ENCODE measurements around the gene RARB. TPM values are rescaled to one million over a fixed set of nuclear protein-coding genes. Genes with fewer than 3 reads are reported as not detected.

The RARB gene
- total RNA-seq, 2 experiments from 2014 or later: not detected

GRCh38 chr3:25556447-25556846 is 128.4 kb downstream of the RARB start:
- no peak overlapping the region for H3K4me3 Mint-ChIP-seq
- DNase-seq: no peak
- H3K27ac Mint-ChIP-seq: no peak overlapping the region
- no peaks in the 10 kb centered on the region for H3K9me3 Mint-ChIP-seq
- H3K4me1 Mint-ChIP-seq (ENCODE audit: low read depth): no peaks in the 10 kb centered on the region
- TF ChIP-seq CTCF (IDR thresholded peaks at IDR 0.05): no peak
- CTCF ChIA-PET: interaction anchor here (1.2 kb wide), 1 partner anchor 434 kb away, joined by 3 read pairs; no protein-coding TSS in a partner anchor
- no peaks in the 10 kb centered on the region for H3K27me3 Mint-ChIP-seq
- POLR2A ChIA-PET: no interaction called here
- no peak for ATAC-seq
- H3K36me3 Mint-ChIP-seq (ENCODE audit: low read depth): no peaks in the 10 kb centered on the region
- intact Hi-C loops (cut with micrococcal nuclease): no loop called here

- H3K27me3 Mint-ChIP-seq: no peaks in the 10 kb centered on the region
- intact Hi-C loops (cut with micrococcal nuclease): no loop called here
- no peak for ATAC-seq
- H3K36me3 Mint-ChIP-seq (ENCODE audit: low read depth): no peaks in the 10 kb centered on the region
- no peak for DNase-seq
- no peaks in the 10 kb centered on the region for H3K4me1 Mint-ChIP-seq (ENCODE audit: low read depth)
- CTCF ChIA-PET: no interaction called here
- no peaks in the 10 kb centered on the region for H3K9me3 Mint-ChIP-seq
- TF ChIP-seq CTCF (IDR thresholded peaks at IDR 0.05): no peak
- no peak overlapping the region for H3K27ac Mint-ChIP-seq
- no peak overlapping the region for H3K4me3 Mint-ChIP-seq
- POLR2A ChIA-PET: no interaction called here
Observed at GRCh38 chr3:25557694-25558093, 129.6 kb downstream of the RARB start.

GRCh38 chr3:25558121-25558520 is 130.1 kb downstream of the RARB start:
- TF ChIP-seq CTCF (IDR thresholded peaks at IDR 0.05): no peak
- no peaks in the 10 kb centered on the region for H3K9me3 Mint-ChIP-seq

GRCh38 chr3:25558796-25559195 is 130.7 kb downstream of the RARB start:
- Mint-ChIP-seq H3K9me3 (no peaks in the 10 kb centered on the region), H3K4me1 (ENCODE audit: low read depth) (no peaks in the 10 kb centered on the region), H3K4me3 (no peak overlapping the region), H3K36me3 (ENCODE audit: low read depth) (no peaks in the 10 kb centered on the region), H3K27ac (no peak overlapping the region), H3K27me3 (no peaks in the 10 kb centered on the region)
- ATAC-seq (no peak), DNase-seq (no peak)
- CTCF ChIA-PET: no interaction called here
- TF ChIP-seq CTCF (IDR thresholded peaks at IDR 0.05): no peak
- intact Hi-C loops (cut with micrococcal nuclease): no loop called here
- POLR2A ChIA-PET: no interaction called here

More at GRCh38 chr3:25558121-25558520, 130.1 kb downstream of the RARB start:
- Mint-ChIP-seq H3K4me3 (no peak overlapping the region), H3K36me3 (ENCODE audit: low read depth) (no peaks in the 10 kb centered on the region), H3K27ac (no peak overlapping the region), H3K27me3 (no peaks in the 10 kb centered on the region), H3K4me1 (ENCODE audit: low read depth) (no peaks in the 10 kb centered on the region)
- ChIA-PET CTCF (no interaction called here), POLR2A (no interaction called here)
- no peak for DNase-seq
- no peak for ATAC-seq
- intact Hi-C loops (cut with micrococcal nuclease): no loop called here

- Mint-ChIP-seq H3K36me3 (ENCODE audit: low read depth) (no peaks in the 10 kb centered on the region), H3K27me3 (no peaks in the 10 kb centered on the region), H3K4me3 (no peak overlapping the region), H3K9me3 (no peaks in the 10 kb centered on the region), H3K27ac (no peak overlapping the region), H3K4me1 (ENCODE audit: low read depth) (no peaks in the 10 kb centered on the region)
- intact Hi-C loops (cut with micrococcal nuclease): no loop called here
- ATAC-seq (no peak), DNase-seq (no peak)
- TF ChIP-seq CTCF (IDR thresholded peaks at IDR 0.05): no peak
- ChIA-PET CTCF (no interaction called here), POLR2A (no interaction called here)
Observed at GRCh38 chr3:25563601-25564000, 135.5 kb downstream of the RARB start.

All from activated CD8-positive, alpha-beta T cell treated with anti-CD3 and anti-CD28 coated beads for 36 hours (primary cell).